ENCODE data around the gene CEP126.

The CEP126 gene

GRCh38 chr11:102014756-102015155, 99.9 kb downstream of the CEP126 start:
- no peak for DNase-seq

GRCh38 chr11:102017026-102017425, 102.2 kb downstream of the CEP126 start:
- no peak for DNase-seq

DNA sequence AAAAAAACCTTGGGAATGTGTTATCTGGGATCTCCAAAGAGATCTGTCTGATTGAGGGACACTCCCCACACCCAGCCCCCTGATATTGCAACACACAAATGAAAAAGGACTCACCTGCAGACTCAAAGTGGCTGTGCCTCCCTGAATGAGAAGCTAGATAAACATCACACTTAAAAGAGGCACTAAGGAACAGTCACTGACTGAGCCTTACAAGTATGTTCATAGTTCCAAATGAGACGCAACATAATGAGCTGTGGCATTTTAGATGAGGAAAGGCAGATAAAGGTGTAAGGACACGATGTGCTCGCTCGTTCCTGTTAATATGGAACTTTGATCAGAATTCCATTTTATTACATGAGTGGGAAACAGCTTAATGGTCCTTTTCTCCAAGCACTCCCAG, 111.4 kb downstream of the CEP126 start:
- DNase-seq, result no peak

- no peak for DNase-seq
Observed at GRCh38 chr11:102026959-102027358, 112.1 kb downstream of the CEP126 start.

GRCh38 chr11:102036757-102037156, 121.9 kb downstream of the CEP126 start:
- no peak for DNase-seq

- no peak for DNase-seq
Observed at GRCh38 chr11:102046841-102047240, 132.0 kb downstream of the CEP126 start.

DNA sequence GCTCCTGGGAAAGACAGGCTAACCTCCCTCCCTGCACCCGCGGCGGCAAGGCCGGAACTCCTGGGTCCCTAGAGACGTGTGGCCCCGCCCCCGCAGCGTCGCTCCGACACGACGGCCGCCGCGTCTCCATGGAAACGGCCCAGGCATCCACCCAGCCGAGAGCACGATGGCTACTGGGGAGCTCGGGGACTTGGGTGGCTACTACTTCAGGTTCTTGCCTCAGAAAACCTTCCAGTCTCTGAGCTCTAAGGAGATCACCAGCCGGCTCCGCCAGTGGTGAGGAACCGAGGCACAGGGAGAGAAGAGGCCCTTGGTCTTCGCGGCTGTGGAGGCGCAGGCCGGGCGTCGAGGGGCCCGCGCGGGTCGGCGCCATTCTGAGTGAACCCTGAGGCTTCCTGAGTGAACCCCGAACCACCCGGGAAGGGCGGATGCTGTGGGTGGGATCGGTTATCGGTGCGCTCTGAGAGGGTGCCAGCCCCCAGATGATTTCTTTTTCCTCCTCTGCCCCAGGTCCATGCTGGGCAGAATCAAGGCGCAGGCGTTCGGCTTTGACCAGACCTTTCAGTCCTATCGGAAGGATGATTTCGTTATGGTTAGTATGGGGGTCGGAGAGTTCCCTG, 132.6 kb downstream of the CEP126 start, which contains the start of gene CFAP300:
Gene CFAP300 (plus strand): TSS at position 133 of the 620 bp plus-strand sequence. CDS start 34 bp downstream, at position 167.
- no peak for DNase-seq
